IMR-90 (cell line): Measurements from ENCODE around the gene WASL. TPM values are rescaled to one million over a fixed set of nuclear protein-coding genes. Genes with fewer than 3 reads are reported as not detected.

ENCODE experiments used
- ATAC-seq: fragments of 200-7000 bp; cut with Tn5 transposase; 2 replicates; pipeline ENCODE4 v1.9.1; 2020; ENCODE audit warnings: low read depth, mild to moderate bottlenecking, moderate library complexity
- BruUV-seq: library from RNA; stranded (reverse); fragments of 400-500 nt; replicated peaks from 2 replicates; lab custom pipeline; 2021; lab: Mats Ljungman, UMichigan
- CTCF ChIA-PET: fragments of 300-600 bp; formaldehyde crosslinking; extraction: SDS; loops from one replicate; lab custom pipeline; 2021; ENCODE audit warnings: antibody characterized with exemption; lab: Yijun Ruan, JAX
- POLR2A ChIA-PET: fragments of 300-600 bp; sonication (Branson Sonifier 250); formaldehyde crosslinking; loops from one replicate; lab custom pipeline; 2022; ENCODE audit warnings: antibody characterized with exemption; ENCODE audit not compliant: unreplicated experiment; lab: Charles Lee
- DNase-seq: peaks from one replicate; pipeline ENCODE4 v3.0.0; 2013
- H2AFZ ChIP-seq: replicated peaks from 2 replicates; pipeline ENCODE3; 2013; ENCODE audit warnings: low read length, mild to moderate bottlenecking; ENCODE audit not compliant: poor library complexity
- H2AK5ac ChIP-seq: 2 replicates; pipeline ENCODE4 v1.6.1; 2013; ENCODE audit warnings: low read depth, low read length, inconsistent platforms
- H2AK9ac ChIP-seq: replicated peaks from 2 replicates; pipeline ENCODE3; 2013; ENCODE audit warnings: mild to moderate bottlenecking, low read depth, low read length, moderate library complexity; ENCODE audit not compliant: poor library complexity
- H2BK120ac ChIP-seq: 2 replicates; pipeline ENCODE4 v1.6.1; 2013; ENCODE audit warnings: low read depth, low read length, inconsistent platforms
- H2BK15ac ChIP-seq: 3 replicates; pipeline ENCODE4 v1.6.1; 2013; ENCODE audit warnings: low read depth, low read length, inconsistent platforms
- H2BK20ac ChIP-seq: 2 replicates; pipeline ENCODE4 v1.6.1; 2013; ENCODE audit warnings: low read depth, mild to moderate bottlenecking, inconsistent platforms, low read length, moderate library complexity
- H2BK5ac ChIP-seq: 2 replicates; pipeline ENCODE4 v1.6.1; 2013; ENCODE audit warnings: mild to moderate bottlenecking, low read depth, low read length, inconsistent platforms; ENCODE audit not compliant: poor library complexity, severe bottlenecking
- H3K14ac ChIP-seq: replicated peaks from 2 replicates; pipeline ENCODE4 v1.6.1; 2013; ENCODE audit warnings: low read depth, low read length, inconsistent platforms
- H3K18ac ChIP-seq: 2 replicates; pipeline ENCODE4 v1.6.1; 2013; ENCODE audit warnings: low read depth, low read length, control low read depth
- H3K23ac ChIP-seq: 2 replicates; pipeline ENCODE4 v1.6.1; 2013; ENCODE audit warnings: low read depth, low read length, inconsistent platforms
- H3K27ac ChIP-seq: 2 replicates; pipeline ENCODE4 v1.5.1; 2013; ENCODE audit warnings: mild to moderate bottlenecking, control low read depth, low read length; ENCODE audit not compliant: insufficient read depth
- H3K27me3 ChIP-seq: 2 replicates; pipeline ENCODE4 v1.6.1; 2013; ENCODE audit warnings: low read length; ENCODE audit not compliant: control insufficient read depth, insufficient read depth
- H3K36me3 ChIP-seq: 2 replicates; pipeline ENCODE4 v1.6.1; 2013; ENCODE audit warnings: low read length, mixed read lengths; ENCODE audit not compliant: control insufficient read depth, insufficient read depth
- H3K4ac ChIP-seq: 2 replicates; pipeline ENCODE4 v1.6.1; 2013; ENCODE audit warnings: low read depth, low read length, inconsistent platforms
- H3K4me1 ChIP-seq: 2 replicates; pipeline ENCODE4 v1.6.1; 2013; ENCODE audit warnings: low read length, mixed read lengths; ENCODE audit not compliant: control insufficient read depth, insufficient read depth
- H3K4me2 ChIP-seq: 2 replicates; pipeline ENCODE4 v1.6.1; 2013; ENCODE audit warnings: low read depth, mild to moderate bottlenecking, control low read depth, low read length, moderate library complexity
- H3K4me3 ChIP-seq: 2 replicates; pipeline ENCODE4 v1.5.1; 2013; ENCODE audit warnings: low read depth, mild to moderate bottlenecking, control low read depth, low read length, moderate library complexity; ENCODE audit not compliant: insufficient read depth
- H3K56ac ChIP-seq: 2 replicates; pipeline ENCODE4 v1.6.1; 2013; ENCODE audit warnings: low read length, inconsistent platforms; ENCODE audit not compliant: insufficient read depth; ENCODE audit errors: extremely low read depth
- H3K79me1 ChIP-seq, 2 experiments: 2 replicates each; pipeline ENCODE4 v1.6.1; 2013; ENCODE audit warnings: low read length in 2 of 2, inconsistent platforms in 1 of 2, low read depth in 1 of 2
- H3K9ac ChIP-seq: 2 replicates; pipeline ENCODE4 v1.6.1; 2013; ENCODE audit warnings: low read depth, low read length, control low read depth
- H3K9me1 ChIP-seq: 2 replicates; pipeline ENCODE4 v1.6.1; 2013; ENCODE audit warnings: low read length, inconsistent platforms; ENCODE audit not compliant: insufficient read depth
- H3K9me3 ChIP-seq: 2 replicates; pipeline ENCODE4 v1.6.1; 2013; ENCODE audit warnings: low read length; ENCODE audit not compliant: control insufficient read depth, insufficient read depth
- H4K20me1 ChIP-seq: 2 replicates; pipeline ENCODE4 v1.6.1; 2013; ENCODE audit warnings: low read length, inconsistent platforms; ENCODE audit not compliant: insufficient read depth
- H4K5ac ChIP-seq: 2 replicates; pipeline ENCODE4 v1.6.1; 2013; ENCODE audit warnings: mild to moderate bottlenecking, low read depth, low read length, control low read depth
- H4K8ac ChIP-seq, 2 experiments: 2 replicates each; pipeline ENCODE4 v1.6.1; 2013; ENCODE audit warnings: low read depth in 2 of 2, low read length in 2 of 2, control low read depth in 1 of 2, inconsistent platforms in 1 of 2
- H4K91ac ChIP-seq: 2 replicates; pipeline ENCODE4 v1.6.1; 2013; ENCODE audit warnings: low read depth, low read length, inconsistent platforms; ENCODE audit not compliant: insufficient read depth
- BHLHE40 ChIP-seq: fragments of 150-350 bp; IDR thresholded peaks from 2 replicates; pipeline ENCODE4 v1.6.1; 2016; ENCODE audit warnings: mild to moderate bottlenecking, low read depth, low read length
- CEBPB ChIP-seq: IDR thresholded peaks from 2 replicates; pipeline ENCODE4 v1.6.1; 2012; ENCODE audit warnings: low read depth, low read length, improper control_type of control experiment
- CHD1 ChIP-seq: IDR thresholded peaks from 2 replicates; pipeline ENCODE4 v1.6.1; 2012; ENCODE audit warnings: low read depth, low read length, improper control_type of control experiment
- RCOR1 ChIP-seq: IDR thresholded peaks from 2 replicates; pipeline ENCODE4 v1.6.1; 2012; ENCODE audit warnings: mild to moderate bottlenecking, low read length, improper control_type of control experiment; ENCODE audit not compliant: insufficient replicate concordance
- SMC3 ChIP-seq: fragments of 150-350 bp; IDR thresholded peaks from 2 replicates; pipeline ENCODE4 v1.6.1; 2016; ENCODE audit warnings: low read depth, mild to moderate bottlenecking, antibody characterized with exemption, low read length, moderate library complexity
- WGBS, 2 experiments: methylation state at CpG; one replicate each; pipeline versions ENCODE4 v1.1.5 to v1.1.7; 2013; ENCODE audit warnings: missing lambda C conversion rate in 2 of 2; ENCODE audit not compliant: insufficient read length in 1 of 2; ENCODE audit errors: extremely low coverage in 2 of 2; 5-methylcytosine and 5-hydroxymethylcytosine counted together
- dilution Hi-C: fragments of 300-500 bp; cut with HindIII; formaldehyde crosslinking; loops from one replicate; pipeline ENCODE4 v1.14.3; 2018; ENCODE audit warnings: low sequenced_read_pairs; ENCODE audit not compliant: unreplicated experiment
- in situ Hi-C: fragments of 300-500 bp; cut with MboI; formaldehyde crosslinking; loops from 3 replicates; pipeline ENCODE4 v1.14.3; 2019; ENCODE audit warnings: low sequenced_read_pairs, inconsistent platforms, mixed read lengths
- intact Hi-C: fragments of 100-400 bp; cut with micrococcal nuclease; formaldehyde crosslinking; loops from 2 replicates; pipeline ENCODE4 v1.10.0; 2022
- polyA plus RNA-seq, 3 experiments: library from polyadenylated mRNA; depleted of rRNA; stranded (reverse); fragments of >200 nt; gene quantifications; 2 replicates each; pipeline ENCODE4 v1.2.3, GENCODE V29; 2012; ENCODE audit warnings: low replicate concordance in 1 of 3
- total RNA-seq: library from RNA; depleted of rRNA; stranded (reverse); fragments of >200 nt; gene quantifications from 2 replicates; pipeline ENCODE4 v1.2.3, GENCODE V29; 2012
- TF ChIP-seq, protein P1 (sequence below): conservative IDR thresholded peaks from 2 replicates; pipeline ENCODE4 v1.5.1; 2012; ENCODE audit warnings: mild to moderate bottlenecking, low read depth, low read length, improper control_type of control experiment
- TF ChIP-seq, protein P2 (sequence below): fragments of 150-350 bp; IDR thresholded peaks from 2 replicates; pipeline ENCODE4 v1.6.1; 2017; ENCODE audit warnings: mild to moderate bottlenecking, antibody characterized with exemption, low read length, low read depth

WASL gene
- total and polyA plus RNA-seq, 2 of the 4 experiments (the other 2 are of a cell fraction), result 2.3 to 7.9 TPM

DNA sequence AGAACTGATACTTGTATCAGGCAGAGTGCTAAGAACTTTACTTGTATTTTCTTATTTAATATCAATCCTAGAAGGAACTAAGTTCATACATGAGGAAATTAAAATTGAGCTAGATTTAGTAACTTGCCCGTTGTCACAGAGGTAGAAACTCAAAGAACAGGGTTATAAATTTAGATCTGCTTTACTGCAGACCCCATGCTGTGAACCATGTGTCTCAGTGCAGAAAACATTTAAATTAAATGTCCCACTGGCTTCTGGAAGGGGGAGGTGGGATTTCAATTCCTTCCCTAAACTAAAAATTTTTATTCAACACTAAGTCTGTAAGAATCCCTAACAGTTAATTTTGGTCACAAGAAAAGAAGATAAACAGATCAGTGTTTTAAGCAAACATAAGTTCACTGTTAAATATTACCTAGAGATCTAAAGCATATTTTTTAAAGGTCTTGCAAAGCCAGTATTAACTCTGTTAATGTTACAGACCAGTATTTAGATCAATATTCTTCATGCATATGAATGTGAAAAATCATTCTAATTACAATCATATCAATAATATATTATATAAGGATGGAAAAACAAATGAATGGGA, 23.1 kb downstream of the WASL start:
- intact Hi-C loops, result no loop called here
- no peaks in the 10 kb centered on the region for H3K9me3 ChIP-seq
- no peak overlapping the region for H3K56ac ChIP-seq
- H3K4me3 ChIP-seq, result no peak overlapping the region
- H3K4me1 ChIP-seq, result peaks cover 5% of the 10 kb centered on the region
- H3K27me3 ChIP-seq, result no peaks in the 10 kb centered on the region
- POLR2A ChIA-PET, result no interaction called here
- H4K20me1 ChIP-seq, result peaks cover 47% of the 10 kb centered on the region
- TF ChIP-seq SMC3 (no peak), CEBPB (no peak), RCOR1 (no peak), CHD1 (no peak), BHLHE40 (no peak)
- TF ChIP-seq, protein P1, sequence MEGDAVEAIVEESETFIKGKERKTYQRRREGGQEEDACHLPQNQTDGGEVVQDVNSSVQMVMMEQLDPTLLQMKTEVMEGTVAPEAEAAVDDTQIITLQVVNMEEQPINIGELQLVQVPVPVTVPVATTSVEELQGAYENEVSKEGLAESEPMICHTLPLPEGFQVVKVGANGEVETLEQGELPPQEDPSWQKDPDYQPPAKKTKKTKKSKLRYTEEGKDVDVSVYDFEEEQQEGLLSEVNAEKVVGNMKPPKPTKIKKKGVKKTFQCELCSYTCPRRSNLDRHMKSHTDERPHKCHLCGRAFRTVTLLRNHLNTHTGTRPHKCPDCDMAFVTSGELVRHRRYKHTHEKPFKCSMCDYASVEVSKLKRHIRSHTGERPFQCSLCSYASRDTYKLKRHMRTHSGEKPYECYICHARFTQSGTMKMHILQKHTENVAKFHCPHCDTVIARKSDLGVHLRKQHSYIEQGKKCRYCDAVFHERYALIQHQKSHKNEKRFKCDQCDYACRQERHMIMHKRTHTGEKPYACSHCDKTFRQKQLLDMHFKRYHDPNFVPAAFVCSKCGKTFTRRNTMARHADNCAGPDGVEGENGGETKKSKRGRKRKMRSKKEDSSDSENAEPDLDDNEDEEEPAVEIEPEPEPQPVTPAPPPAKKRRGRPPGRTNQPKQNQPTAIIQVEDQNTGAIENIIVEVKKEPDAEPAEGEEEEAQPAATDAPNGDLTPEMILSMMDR, result no peak
- TF ChIP-seq, protein P2, sequence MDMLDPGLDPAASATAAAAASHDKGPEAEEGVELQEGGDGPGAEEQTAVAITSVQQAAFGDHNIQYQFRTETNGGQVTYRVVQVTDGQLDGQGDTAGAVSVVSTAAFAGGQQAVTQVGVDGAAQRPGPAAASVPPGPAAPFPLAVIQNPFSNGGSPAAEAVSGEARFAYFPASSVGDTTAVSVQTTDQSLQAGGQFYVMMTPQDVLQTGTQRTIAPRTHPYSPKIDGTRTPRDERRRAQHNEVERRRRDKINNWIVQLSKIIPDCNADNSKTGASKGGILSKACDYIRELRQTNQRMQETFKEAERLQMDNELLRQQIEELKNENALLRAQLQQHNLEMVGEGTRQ, result no peak
- no peak overlapping the region for H3K14ac ChIP-seq
- CTCF ChIA-PET, result interaction anchor here (1.8 kb wide), 1 partner anchor 11 kb away, joined by 6 read pairs; no protein-coding TSS in a partner anchor
- no peak overlapping the region for H4K8ac ChIP-seq
- no peak overlapping the region for H3K23ac ChIP-seq
- H2BK5ac ChIP-seq, result no peak overlapping the region
- no peak overlapping the region for H2BK15ac ChIP-seq
- H2BK120ac ChIP-seq, result no peak overlapping the region
- H3K4ac ChIP-seq, result no peak overlapping the region
- WGBS, 2 experiments, result no CpG with 5 or more reads among the region's 1 CpG
- no peak for DNase-seq
- 0 out of 2 replicates have a peak, but pooled peaks cover 3% of the 10 kb centered on the region for H3K9me1 ChIP-seq
- BruUV-seq, result no TSS peak
- no peak overlapping the region for H2AK5ac ChIP-seq
- peaks cover 0 to 55% of the 10 kb centered on the region in 2 experiments; a peak in 2 of 4 replicates for H3K79me1 ChIP-seq
- H2AFZ ChIP-seq, result no peak overlapping the region
- no peaks in the 10 kb centered on the region for H3K36me3 ChIP-seq
- no peak overlapping the region for H3K9ac ChIP-seq
- no peak overlapping the region for H2AK9ac ChIP-seq
- no peak overlapping the region for H4K5ac ChIP-seq
- in situ Hi-C loops, result no loop called here
- ATAC-seq, result no peak
- no peak overlapping the region for H3K18ac ChIP-seq
- no peak overlapping the region for H4K91ac ChIP-seq
- dilution Hi-C loops, result no loop called here
- no peak overlapping the region for H2BK20ac ChIP-seq
- no peak overlapping the region; the same call in 1 of the 2 replicates for H3K27ac ChIP-seq
- no peak overlapping the region for H3K4me2 ChIP-seq
